PFSK-1 (cell line): ENCODE results near the gene RHOT2.

Experiments used
- FOXP2 ChIP-seq: optimal IDR thresholded peaks from 2 replicates; pipeline ENCODE3; 2011; ENCODE audit warnings: borderline replicate concordance, control low read depth, inconsistent platforms; ENCODE audit not compliant: insufficient read depth; ENCODE audit errors: extremely low read length, extremely low read depth
- POLR2AphosphoS5 ChIP-seq: IDR thresholded peaks from 2 replicates; pipeline ENCODE4 v1.6.1; 2012; ENCODE audit warnings: low read depth, mild to moderate bottlenecking, control low read depth, low read length, moderate library complexity
- REST ChIP-seq, 2 experiments: IDR thresholded peaks; 2 replicates each; pipeline versions ENCODE4 v1.6.1 to v1.8.0; 2011 to 2012; ENCODE audit warnings: low read depth in 2 of 2, low read length in 2 of 2, control low read depth in 1 of 2, inconsistent platforms in 1 of 2, mild to moderate bottlenecking in 1 of 2, moderate library complexity in 1 of 2; ENCODE audit not compliant: insufficient read depth in 1 of 2
- SIN3A ChIP-seq: IDR thresholded peaks from 2 replicates; pipeline ENCODE4 v1.6.1; 2012; ENCODE audit warnings: mild to moderate bottlenecking, low read length, moderate library complexity, borderline replicate concordance; ENCODE audit not compliant: insufficient read depth
- TAF1 ChIP-seq: IDR thresholded peaks from 2 replicates; pipeline ENCODE4 v1.6.1; 2012; ENCODE audit warnings: low read length, control low read depth, borderline replicate concordance; ENCODE audit not compliant: insufficient read depth

The RHOT2 gene

GRCh38 chr16:707062-707538 is 39.2 kb downstream of the RHOT2 start:
- TF ChIP-seq POLR2AphosphoS5 = no peak
- TF ChIP-seq REST (IDR thresholded peaks at IDR 0.05; ENCODE audit: insufficient read depth in 1 of 2, low read depth in 2 of 2, low read length in 2 of 2) = no peak
- TF ChIP-seq FOXP2 = no peak
- no peak for TF ChIP-seq TAF1
- no peak for TF ChIP-seq SIN3A

DNA sequence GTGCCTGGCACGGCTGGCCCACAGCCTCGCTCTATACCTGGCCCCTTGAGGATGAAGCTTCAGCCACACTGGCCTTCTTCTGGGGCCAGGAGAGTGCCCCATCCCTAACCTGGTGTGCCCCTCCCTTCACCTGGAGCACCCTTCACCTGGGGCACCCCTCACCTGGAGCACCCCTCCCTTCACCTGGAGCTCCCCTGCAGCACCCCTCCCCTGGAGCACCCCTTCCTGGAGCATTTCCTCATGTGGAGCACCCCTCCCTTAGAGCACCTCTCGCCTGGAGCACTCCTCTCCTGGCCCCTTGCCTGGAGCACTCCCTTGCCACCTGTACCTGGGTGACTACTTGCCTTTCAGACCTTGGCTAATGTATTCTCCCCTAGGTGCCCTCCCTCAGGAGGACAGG is 40.1 kb downstream of the RHOT2 start:
- TF ChIP-seq FOXP2 (no peak), REST (IDR thresholded peaks at IDR 0.05; ENCODE audit: insufficient read depth in 1 of 2, low read depth in 2 of 2, low read length in 2 of 2) (no peak), SIN3A (no peak), TAF1 (no peak), POLR2AphosphoS5 (no peak)

- TF ChIP-seq REST (IDR thresholded peaks at IDR 0.05; ENCODE audit: insufficient read depth in 1 of 2, low read depth in 2 of 2, low read length in 2 of 2) (no peak), FOXP2 (no peak), TAF1 (no peak), POLR2AphosphoS5 (no peak), SIN3A (no peak)
Measured at GRCh38 chr16:708959-709358, 41.0 kb downstream of the RHOT2 start.

DNA sequence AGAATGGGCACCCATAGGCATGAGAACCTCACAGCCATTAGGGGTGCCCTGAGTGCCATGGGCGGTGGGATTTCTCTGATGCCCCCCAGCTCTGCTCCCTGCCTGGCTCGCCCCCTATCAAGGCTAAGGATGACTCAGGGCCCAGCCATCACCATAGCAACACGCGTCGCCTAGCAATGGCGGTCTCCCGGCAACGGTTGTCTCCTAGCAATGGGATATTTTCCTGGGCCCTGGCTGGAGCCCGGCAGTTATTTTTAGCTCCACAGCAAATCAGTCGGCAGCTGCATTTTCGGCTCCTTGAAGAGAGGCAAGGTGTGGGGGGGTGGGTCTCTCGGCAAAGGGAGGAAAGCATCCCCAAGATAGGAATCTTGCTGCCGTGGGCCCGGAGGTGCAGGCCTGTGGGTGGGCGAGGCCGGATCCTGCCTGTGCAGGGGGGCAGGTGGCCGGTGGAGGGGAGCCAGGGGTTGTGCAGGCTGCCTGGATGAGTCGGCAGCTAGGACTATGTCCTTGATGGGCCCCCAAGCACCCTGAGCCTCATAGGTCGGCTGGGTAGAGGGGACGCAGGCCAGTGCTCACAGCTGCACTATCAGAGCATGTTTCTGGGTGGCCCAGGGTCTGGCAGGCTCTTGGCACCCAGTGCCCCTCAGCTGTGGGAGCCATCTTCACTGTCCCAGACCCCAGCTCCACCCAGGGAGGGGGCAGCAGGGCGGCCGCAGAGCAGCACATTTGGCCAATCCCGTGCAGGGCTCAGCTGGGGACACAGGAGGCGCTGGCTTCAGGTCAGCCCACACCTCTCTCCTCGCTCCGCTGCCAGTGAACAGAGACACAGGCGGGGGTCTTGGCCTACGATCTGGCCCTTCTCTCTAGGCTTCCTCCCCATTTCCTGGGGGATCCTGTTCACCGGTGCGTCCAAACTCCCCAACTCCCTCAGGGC is 41.9 kb downstream of the RHOT2 start:
- TF ChIP-seq FOXP2 (no peak), POLR2AphosphoS5 (no peak), REST (IDR thresholded peaks at IDR 0.05; ENCODE audit: insufficient read depth in 1 of 2, low read depth in 2 of 2, low read length in 2 of 2) (no peak), SIN3A (no peak), TAF1 (no peak)
